Thoracic aorta endothelial cell (primary cell): ENCODE measurements around the gene BIRC2. TPM values are rescaled to one million over a fixed set of nuclear protein-coding genes. Genes with fewer than 3 reads are reported as not detected.

ENCODE experiments used
- small RNA-seq: library from RNA; depleted of rRNA; stranded (forward); fragments of <200 nt; gene quantifications from one replicate; pipeline ENCODE3, GENCODE V24; 2012
- total RNA-seq: library from RNA; depleted of rRNA; stranded (reverse); fragments of >200 nt; gene quantifications from 2 replicates; pipeline ENCODE4 v1.2.3, GENCODE V29; 2012

Gene BIRC2
- 84.1 and 95.6 TPM in 2 replicates for total RNA-seq

GRCh38 chr11:102346748-102347461, at the start of gene BIRC2:
BIRC2 (plus strand) TSS chr11:102347214; CDS start chr11:102349855, 2,641 bp downstream.

GRCh38 chr11:102317099-102317767, 29.8 kb upstream of the BIRC2 start, which contains the start of gene BIRC3:
BIRC3 (plus strand) TSS chr11:102317484; CDS start chr11:102324510, 7,026 bp downstream.

Small RNA genes lying within 50 kb of the gene (small RNA-seq; reads per million reads assigned to genes)
- not detected for gene AP000942.3
- gene AP000942.4, result not detected
- not detected for gene RNU6-952P

Other genes starting within 250 kb of the BIRC2 start
- 34.3 and 57.7 TPM in 2 replicates for gene YAP1, start 236.8 kb upstream of the BIRC2 start, total RNA-seq
- 3.1 and 3.4 TPM in 2 replicates for gene BIRC3, start 29.7 kb upstream of the BIRC2 start, total RNA-seq
- gene TMEM123, start 105.6 kb downstream of the BIRC2 start, total RNA-seq, result 242 and 254 TPM in 2 replicates
- gene MMP7, start 183.5 kb downstream of the BIRC2 start, total RNA-seq, result 0.57 TPM in 1 of 2 replicates, not detected in the other